GM18870 (cell line): ENCODE results near the gene UBE2Q2.
"Not testable (repeated sequence)": the region's sequence is repeated elsewhere in the genome, so short reads cannot be mapped to it uniquely, and the experiment has no call there.

Experiments
- ATAC-seq: cut with Tn5 transposase; IDR thresholded peaks from one replicate; pipeline ENCODE4 v1.9.1; 2021; ENCODE audit warnings: moderate library complexity; ENCODE audit not compliant: unreplicated experiment

The UBE2Q2 gene

DNA sequence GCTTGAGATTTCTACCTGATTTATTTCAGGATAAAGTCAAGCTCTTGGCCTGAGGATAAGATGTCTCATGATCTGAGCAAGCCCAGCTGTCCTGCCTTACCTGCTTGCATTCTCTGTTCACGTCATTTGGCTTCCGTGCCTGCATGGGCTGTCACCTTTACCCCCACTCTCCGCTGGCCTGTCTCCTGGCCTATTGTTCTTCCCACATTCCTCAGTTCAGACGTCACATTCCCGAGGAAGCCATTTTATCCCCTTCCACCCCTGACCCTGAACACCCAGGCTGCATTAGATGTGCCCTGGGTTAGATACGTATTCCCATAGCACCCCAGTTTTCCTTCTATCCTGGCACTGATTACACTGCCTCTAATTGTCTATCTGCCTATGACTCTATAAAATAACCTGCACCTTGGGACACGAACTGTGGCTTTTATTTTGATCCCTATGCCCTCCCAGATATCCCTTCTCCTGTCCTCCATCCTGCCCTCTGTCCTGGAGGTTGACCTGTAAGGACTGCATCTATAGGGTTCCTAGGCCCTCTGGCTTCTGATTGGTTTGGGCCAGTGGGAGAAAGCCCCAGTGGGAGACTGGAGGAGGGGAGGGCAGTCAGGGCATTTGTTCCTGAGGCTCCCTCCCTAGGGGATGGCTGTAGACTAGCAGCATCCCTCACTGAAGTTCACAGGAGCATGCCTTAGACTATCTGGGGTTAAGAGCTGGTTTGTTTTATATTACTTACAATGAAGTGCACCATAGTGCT is 19.2 kb upstream of the UBE2Q2 start:
- no peak for ATAC-seq

DNA sequence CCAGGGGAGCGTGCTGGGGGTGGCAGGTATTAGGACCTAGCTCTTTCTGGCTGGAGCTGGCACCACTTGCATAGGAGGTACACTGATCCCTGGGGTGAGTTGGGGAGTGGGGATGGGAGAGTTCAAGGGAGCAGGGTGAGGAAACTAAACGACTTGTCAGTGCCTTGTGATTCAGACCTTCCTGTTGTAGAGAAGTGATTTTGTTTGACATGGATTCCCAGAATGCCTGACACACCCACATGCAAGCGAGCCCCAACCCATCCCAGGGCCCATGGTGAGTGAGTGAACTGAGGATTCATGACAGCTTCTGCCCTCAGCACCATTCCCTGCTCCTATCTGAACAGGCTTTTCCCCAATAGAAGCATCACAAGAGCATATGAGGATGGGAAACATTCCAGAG is 15.6 kb upstream of the UBE2Q2 start:
- ATAC-seq, result no peak

GRCh38 chr15:75828429-75828828 is 14.8 kb upstream of the UBE2Q2 start:
- ATAC-seq, result no peak

- ATAC-seq, result no peak
Observed at GRCh38 chr15:75830910-75831805, 12.1 kb upstream of the UBE2Q2 start.

- no peak for ATAC-seq
Observed at GRCh38 chr15:75831806-75832102, 11.5 kb upstream of the UBE2Q2 start.

- ATAC-seq, result no peak
Observed at GRCh38 chr15:75832114-75832513, 11.1 kb upstream of the UBE2Q2 start.

GRCh38 chr15:75834021-75834420 is 9.2 kb upstream of the UBE2Q2 start:
- no peak for ATAC-seq

GRCh38 chr15:75835990-75836958 is 7.0 kb upstream of the UBE2Q2 start:
- ATAC-seq, result no peak

- ATAC-seq, result no peak
Observed at GRCh38 chr15:75836959-75837334, 6.3 kb upstream of the UBE2Q2 start.

DNA sequence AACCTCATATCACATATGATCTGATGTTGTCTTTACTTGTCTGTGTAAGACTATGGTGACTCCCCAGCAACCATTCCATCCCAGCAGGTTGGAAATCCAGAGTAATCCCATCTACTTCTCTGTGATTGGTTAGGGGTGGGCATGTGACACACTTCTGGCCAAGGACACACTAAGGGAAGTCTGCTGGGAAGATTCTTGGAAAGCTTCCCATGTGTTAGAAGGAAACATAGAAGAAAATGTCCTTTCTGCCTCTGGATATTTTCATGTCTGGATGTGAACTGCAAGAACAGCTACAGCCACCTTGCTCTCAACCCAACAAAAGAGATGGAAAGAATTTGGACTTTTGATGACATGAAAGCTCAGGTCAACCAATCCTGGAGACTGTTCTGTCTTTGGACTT is 2.6 kb upstream of the UBE2Q2 start:
- no peak for ATAC-seq

DNA sequence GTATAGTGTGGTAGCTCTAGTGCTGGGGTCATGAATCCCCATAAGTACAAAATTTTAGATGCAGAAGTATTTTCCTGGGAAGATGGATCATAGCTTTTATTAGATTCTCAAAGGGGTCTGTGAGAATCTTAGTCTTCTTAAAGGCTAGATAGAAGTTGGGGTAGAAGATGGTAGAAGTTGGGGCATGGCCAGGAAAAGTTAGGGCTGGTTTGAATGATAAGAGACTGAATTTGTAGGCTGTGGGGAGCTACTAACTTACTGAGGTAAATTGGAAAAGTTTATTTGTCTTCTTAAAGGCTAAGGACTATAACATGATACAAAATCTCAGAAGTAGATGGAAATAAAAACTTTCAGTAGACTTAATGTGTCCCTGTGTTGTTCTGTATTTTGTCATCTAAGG is 1.6 kb upstream of the UBE2Q2 start:
- ATAC-seq, result no peak

- no peak for ATAC-seq
Observed at GRCh38 chr15:75843678-75844581, 683 bp downstream of the UBE2Q2 start.

DNA sequence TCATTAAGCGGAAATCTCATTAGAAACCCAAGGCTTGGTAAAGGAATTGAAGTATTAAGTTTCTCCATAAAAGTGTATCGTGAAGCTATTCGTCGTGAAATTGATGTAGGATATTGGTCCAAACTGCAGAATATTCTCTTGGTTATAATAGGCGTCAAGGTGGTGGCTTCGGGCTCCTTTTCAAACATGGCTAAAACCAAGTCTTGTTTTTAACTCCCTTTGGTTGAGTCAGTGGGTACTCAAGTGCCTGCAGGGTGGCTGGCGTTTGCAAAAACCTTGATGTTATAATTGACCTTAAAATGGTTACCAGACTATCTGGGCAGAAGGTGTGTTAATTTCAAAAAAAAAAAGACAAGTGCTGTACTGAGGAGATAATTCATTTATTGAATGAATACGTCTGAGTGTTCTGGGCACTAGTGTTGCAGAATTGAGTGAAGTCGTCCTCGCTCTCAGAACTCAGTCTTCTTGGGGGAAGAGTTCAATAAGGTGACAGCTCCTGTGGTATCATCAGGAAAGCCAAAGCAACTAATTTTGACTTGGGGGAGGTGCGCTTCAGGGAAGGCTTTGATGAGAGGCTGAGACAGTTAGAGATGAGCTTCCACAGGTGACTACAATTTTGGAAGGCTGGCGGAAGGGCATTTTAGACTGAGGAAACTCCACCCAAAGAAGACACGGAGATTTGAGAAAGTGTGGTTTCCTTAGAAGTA is 1.5 kb downstream of the UBE2Q2 start:
- no peak for ATAC-seq

- no peak for ATAC-seq
Observed at GRCh38 chr15:75849167-75849566, 5.9 kb downstream of the UBE2Q2 start.

- no peak for ATAC-seq
Observed at GRCh38 chr15:75850708-75851107, 7.5 kb downstream of the UBE2Q2 start.

GRCh38 chr15:75851566-75851965 is 8.3 kb downstream of the UBE2Q2 start:
- ATAC-seq, result not testable (repeated sequence)

DNA sequence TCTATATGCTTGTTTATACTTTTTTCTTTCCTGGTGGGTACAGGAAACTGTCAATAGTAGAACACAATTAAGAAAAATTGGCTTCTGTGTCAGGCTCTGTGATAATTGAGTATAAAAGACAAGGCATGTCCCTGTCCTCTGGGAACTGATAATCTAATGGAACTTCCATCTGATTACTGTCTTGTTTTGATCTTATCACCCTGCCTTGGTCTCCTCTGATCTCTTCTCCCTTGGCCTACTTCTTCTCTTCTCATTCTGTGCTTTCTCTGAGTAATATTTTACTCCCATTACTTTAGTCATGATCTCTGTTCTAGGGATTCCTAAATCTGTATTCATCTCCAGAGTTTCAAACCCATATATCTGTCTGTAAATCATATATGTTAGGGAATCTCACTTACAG is 14.6 kb downstream of the UBE2Q2 start:
- no peak for ATAC-seq

DNA sequence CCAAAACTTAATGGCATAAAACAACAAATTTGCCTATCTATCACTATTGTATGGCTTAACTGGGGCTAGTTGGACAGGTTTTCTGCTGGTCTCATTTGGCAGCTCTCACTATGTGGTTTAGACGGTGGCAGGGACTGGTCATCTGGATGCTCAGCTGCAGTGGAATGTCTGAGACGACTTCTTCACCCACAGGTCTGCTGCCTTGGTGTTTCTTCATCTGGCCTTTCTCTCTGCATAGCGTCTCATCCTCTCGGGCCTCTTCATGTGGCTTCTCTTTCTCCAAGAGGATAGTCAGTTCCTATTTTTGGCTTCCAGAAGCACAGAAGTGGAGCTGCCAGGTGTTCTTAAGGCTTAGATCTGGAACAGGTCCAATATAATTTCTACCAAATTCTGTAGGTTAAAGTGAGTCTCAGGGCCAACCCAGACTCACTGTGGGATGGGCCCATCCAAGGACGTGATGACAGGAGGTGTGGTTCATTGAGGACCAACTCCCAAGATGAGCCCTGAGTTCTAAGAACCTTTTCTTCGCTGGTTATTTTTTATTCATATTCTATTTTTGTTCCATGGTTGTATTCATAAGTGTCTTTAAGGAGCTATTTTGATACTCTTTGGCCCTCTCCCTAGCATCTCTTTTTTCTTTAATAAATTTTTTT is 18.6 kb downstream of the UBE2Q2 start:
- ATAC-seq, result no peak

DNA sequence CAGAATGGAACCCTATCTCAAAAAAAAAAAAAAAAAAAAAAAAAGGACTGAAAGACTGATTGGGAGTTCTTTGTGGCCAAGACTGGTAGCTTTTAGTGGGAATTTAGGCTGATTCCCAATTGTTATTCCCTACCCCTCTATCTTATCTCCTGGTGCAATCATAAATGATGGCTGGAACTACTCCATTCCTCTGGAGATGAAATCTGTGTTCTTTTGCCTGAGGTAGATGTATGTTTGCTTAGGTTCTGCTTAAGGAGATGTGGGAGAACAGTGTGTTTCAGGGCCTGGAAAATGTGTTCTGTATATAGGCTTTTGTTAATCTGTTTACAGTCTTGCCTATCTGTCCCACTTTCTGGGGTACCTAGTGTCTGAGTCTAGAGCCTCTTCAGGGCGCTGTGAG is 19.5 kb downstream of the UBE2Q2 start:
- no peak for ATAC-seq
